ENCODE results near the gene HYAL4. TPM values are rescaled to one million over a fixed set of nuclear protein-coding genes. Genes with fewer than 3 reads are reported as not detected.

HYAL4 gene
- not detected for total RNA-seq

GRCh38 chr7:123844712-123845219 is at the start of gene HYAL4:
TSS of gene HYAL4 (plus strand) at chr7:123845169. CDS start at chr7:123868274, 23,105 bp downstream.

GRCh38 chr7:123924941-123925340 is 80.0 kb downstream of the HYAL4 start, which contains the start of gene SPAM1:
TSS of gene SPAM1 (plus strand) at chr7:123925241. CDS start at chr7:123953571, 28,330 bp downstream.

Other genes with a start within 250 kb of the HYAL4 start
- not detected for gene ASB15, start 243.3 kb upstream of the HYAL4 start, total RNA-seq
- gene LMOD2, start 189.3 kb upstream of the HYAL4 start, total RNA-seq, result not detected
- 1 to 10 TPM; 8.0 to 8.5 TPM for gene WASL, start 96.2 kb upstream of the HYAL4 start, total RNA-seq
- gene SPAM1, start 80.1 kb downstream of the HYAL4 start, total RNA-seq, result not detected
- not detected for gene TMEM229A, start 187.9 kb downstream of the HYAL4 start, total RNA-seq

Measured in activated naive CD4-positive, alpha-beta T cell treated with anti-CD3 and anti-CD28 coated beads, Interleukin-2, amount 10 ng/mL, durations not matched to agents 5 hours and 36 hours (primary cell).